Raji (cell line): ENCODE results near the gene FBF1.

Experiments used
- POLR2A ChIP-seq: IDR thresholded peaks from 2 replicates; pipeline ENCODE4 v1.6.1; 2011; ENCODE audit warnings: low read depth, low read length, control low read depth; ENCODE audit not compliant: insufficient read depth

FBF1 gene

GRCh38 chr17:75959051-75959838 lies 18.4 kb upstream of the FBF1 start:
- no peak for TF ChIP-seq POLR2A

- no peak for TF ChIP-seq POLR2A
These were observed 10.2 kb upstream of the FBF1 start for GRCh38 chr17:75950855-75951554.

DNA sequence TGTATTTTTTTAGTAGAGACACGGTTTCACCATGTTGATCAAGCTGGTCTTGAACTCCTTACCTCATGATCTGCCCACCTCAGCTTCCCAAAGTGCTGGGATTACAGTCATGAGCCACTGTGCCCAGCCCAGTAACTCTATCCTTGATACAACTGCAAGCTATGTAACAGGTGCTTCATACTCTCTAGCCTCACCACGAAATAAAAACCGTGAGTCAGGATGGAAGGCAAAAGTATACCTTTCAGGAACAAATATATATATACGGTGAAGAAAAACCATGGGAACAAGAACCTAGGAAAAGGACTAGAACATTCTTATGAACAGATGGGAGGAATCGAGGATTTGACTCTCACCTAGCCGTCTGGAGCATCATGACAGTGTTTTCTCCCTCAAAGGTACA lies 9.6 kb upstream of the FBF1 start:
- no peak for TF ChIP-seq POLR2A

DNA sequence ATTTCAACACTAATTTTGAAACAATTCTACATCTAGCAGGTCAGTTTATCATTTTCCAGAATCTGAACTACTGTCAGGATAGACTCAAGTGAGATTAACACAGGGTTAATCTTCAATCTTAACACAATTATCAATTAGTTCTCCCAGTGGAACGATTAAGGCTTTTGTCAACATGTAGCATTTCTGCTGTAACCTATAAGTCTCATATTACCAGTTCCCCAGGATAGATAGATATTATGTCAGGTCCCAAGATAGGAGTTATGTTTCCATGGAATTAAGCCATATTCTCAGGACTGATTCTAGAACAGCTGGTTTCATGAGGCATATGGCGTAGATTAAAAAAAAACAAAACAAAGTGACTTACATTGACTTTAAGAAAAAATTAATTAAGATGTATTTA lies 4.4 kb upstream of the FBF1 start:
- TF ChIP-seq POLR2A = no peak

- no peak for TF ChIP-seq POLR2A
These were observed 2.6 kb upstream of the FBF1 start for GRCh38 chr17:75943491-75943890.

- TF ChIP-seq POLR2A = no peak
These were observed 1.6 kb upstream of the FBF1 start for GRCh38 chr17:75942473-75942872.

DNA sequence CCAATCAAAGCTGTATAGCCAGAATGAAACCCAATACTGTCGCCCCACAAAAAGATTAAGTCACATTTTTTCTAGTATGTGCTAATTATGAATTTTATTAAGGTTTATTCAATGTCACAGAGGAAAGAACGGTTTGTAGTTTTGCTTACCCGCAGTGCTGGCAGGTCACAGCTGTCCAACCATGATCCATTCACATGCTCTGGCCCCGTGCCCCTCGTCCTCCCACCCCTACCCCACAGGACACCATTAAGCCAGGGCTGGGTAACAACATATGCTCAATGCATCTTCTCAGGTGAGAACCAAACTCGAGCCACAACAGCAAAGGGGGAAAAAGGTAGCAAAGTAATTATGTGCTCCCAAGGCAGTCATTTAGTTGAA lies 589 bp upstream of the FBF1 start:
- no peak for TF ChIP-seq POLR2A

DNA sequence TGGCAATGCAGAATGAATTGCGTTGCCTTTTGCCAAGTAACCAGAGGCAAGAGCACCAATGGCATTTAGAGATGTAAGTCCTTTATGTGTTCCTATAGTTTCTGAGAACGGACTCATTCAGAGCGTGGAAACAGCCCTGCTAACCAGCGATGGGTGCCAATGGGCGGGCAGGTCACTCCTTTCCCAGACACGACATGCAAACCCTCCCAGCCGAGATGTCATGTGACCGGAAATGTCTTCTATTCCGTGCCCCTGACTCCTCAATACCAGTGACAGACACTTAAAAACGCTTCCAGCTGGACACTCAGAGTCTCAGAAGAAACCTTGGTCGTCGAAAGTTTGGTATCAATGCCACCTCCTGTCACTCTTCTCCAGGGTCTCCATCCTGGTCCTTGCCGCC lies 3.2 kb downstream of the FBF1 start:
- TF ChIP-seq POLR2A = no peak

GRCh38 chr17:75933808-75934207 lies 7.0 kb downstream of the FBF1 start:
- TF ChIP-seq POLR2A = no peak

GRCh38 chr17:75932852-75933251 lies 8.0 kb downstream of the FBF1 start:
- no peak for TF ChIP-seq POLR2A

DNA sequence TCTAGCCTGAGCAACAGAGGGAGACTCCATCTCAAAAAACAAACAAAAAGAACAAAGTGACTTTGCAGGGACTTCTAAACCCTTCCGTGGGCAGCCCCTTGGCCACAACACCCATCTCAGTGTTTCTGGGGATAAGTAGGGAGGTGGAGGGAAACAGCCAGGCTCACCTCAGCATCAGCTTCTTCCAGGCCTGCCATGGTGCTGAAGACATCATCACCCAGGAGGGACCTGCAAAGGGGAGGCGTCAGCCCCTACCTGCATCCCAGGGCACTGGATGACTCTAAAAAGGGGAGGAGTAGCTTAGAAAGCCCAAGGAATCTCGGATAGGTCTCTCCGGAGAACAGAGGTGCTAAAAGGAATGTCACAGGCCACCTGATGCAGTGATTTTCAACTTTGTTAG lies 9.8 kb downstream of the FBF1 start:
- TF ChIP-seq POLR2A = no peak

- no peak for TF ChIP-seq POLR2A
These were observed 13.4 kb downstream of the FBF1 start for GRCh38 chr17:75927286-75927922.

GRCh38 chr17:75926456-75926855 lies 14.4 kb downstream of the FBF1 start:
- TF ChIP-seq POLR2A = no peak

DNA sequence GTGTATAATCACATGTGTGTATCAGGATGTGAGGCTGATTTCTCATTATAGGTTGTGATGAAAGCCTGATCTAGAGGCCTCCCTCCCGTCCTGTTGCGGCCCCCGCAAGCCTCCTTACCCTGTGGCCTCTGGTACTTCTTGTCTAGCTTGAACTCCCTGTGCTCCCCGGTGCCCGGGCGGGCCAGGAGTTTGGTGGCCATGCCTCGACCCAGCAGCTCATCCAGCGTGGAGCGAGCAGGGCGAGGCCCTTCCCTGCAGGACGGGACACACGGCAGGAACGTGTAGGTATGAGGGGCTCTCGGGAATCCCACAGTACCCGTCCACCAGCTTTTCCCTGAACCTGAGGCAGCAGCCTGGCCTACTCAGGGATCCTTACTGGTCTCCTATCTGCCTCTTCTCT lies 14.9 kb downstream of the FBF1 start:
- TF ChIP-seq POLR2A = no peak

- TF ChIP-seq POLR2A = no peak
These were observed 15.7 kb downstream of the FBF1 start for GRCh38 chr17:75925103-75925502.

- TF ChIP-seq POLR2A = no peak
These were observed 17.6 kb downstream of the FBF1 start for GRCh38 chr17:75922963-75923874.
